ENCODE results near the gene PGLYRP4.

Gene PGLYRP4

DNA sequence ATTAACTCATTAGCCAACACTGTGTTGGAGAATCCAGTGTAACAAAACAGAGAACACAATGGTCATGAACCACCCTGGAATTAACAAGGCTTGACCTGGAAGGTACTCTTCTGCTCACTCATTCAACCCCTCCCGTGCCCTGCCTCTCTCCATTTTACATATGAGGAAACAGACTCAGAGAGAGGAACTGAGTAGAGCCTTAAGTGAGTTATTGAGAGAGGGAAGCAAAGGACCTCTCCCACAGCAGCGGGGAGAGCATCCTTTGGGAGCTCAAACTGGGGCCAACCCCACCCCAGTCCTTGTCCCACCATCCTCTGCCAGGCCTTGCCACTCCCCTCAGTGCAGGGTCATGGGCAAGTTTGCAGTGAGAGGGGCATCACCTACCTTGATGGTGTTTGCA, 25.4 kb upstream of the PGLYRP4 start:
- no peak for DNase-seq (ENCODE audit: low spot score)

DNA sequence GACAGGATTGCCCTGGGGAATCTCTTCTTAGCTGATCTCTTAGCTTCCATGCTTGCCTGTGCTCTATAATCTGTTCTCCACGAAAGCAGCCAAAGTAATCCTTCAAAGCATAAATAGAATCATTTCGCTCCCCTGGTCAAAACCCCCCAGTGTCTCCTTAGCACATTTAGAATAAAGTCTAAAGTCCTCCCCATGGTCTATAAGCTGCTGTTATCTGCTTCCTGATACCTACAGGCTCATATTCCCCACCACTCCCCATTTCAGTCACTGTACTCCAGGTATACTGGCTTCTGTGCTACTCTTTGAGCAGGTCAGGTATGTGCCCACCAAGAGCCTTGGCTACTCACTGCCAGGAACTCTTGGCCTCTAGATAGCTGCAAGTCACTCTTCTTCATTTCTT, 23.9 kb upstream of the PGLYRP4 start:
- DNase-seq (ENCODE audit: low spot score), result no peak

DNA sequence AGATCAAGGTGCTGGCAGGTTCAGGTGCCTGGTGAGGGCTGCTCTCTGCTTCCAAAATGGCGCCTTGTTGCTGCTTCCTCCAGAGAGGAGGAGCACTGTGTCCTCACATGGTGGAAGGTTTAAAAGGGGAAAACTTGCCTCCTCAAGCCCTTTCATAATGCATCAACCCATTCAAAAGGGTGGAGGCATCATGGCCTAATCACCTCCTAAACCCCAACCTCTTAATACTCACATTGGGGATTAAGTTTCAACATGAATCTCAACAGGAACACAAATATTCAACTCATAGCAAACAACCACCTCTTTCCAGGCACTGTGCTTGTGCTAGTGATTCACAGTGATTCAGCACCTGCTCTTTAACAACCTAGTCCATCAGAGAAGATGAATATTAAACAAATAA, 22.6 kb upstream of the PGLYRP4 start:
- DNase-seq (ENCODE audit: low spot score), result no peak

DNA sequence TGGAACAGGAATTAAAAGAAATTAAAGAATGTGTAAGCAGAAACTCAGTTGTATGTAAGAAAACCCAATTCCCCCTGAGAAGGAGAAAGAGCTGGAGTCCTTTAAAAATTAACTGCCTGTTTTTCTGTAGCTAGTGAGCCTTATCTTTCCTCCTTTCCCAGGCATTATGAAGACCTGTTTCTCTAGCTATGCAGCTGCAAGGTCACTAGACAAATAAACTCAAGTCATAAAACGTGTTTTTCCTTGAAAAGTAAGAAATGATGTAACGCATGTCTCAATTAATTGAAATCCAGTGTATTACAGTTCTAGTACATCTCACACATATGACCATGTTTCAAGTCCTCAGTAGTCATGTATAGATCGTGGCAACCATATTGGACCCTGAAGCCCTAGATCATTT, 21.5 kb upstream of the PGLYRP4 start:
- no peak for DNase-seq (ENCODE audit: low spot score)

DNA sequence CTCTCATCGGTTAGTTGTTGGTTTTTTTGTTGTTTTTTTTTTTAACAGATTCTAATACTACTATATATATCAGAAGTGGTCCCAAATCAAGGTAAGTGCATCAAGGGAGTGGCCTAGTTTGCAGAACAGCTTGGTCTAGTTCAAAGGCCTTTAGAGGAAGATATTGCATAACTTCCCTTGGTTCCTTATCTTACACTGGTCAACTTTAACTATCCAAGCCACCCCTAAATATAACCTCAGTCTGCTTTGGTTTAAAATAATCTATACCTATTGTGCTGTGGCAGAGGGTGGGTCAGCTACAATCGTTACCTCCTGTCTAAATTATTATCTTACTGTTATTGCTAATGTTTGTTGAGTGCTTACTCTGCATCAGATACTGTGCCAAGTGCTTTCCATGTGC, 19.9 kb upstream of the PGLYRP4 start:
- no peak for DNase-seq (ENCODE audit: low spot score)

DNA sequence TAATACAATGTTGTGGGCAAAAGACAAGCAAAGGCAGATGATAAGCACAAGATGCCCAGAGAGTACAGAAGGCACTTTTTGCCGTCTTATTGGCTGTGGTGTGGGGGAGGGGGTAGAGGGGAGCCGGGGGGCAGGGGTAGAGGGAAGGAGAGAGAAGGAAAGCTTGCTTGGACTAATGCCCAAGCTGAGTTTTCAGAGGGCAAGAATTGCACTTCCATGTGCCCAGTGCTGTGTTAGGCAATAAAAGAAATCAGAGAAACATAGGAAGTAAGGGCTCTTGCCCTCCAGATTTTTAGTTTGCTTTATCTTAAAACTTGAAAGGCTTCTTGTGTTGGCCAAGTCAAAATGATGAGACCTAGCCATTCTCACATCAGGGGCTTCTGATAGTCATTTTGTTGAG, 18.4 kb upstream of the PGLYRP4 start:
- no peak for DNase-seq (ENCODE audit: low spot score)

DNA sequence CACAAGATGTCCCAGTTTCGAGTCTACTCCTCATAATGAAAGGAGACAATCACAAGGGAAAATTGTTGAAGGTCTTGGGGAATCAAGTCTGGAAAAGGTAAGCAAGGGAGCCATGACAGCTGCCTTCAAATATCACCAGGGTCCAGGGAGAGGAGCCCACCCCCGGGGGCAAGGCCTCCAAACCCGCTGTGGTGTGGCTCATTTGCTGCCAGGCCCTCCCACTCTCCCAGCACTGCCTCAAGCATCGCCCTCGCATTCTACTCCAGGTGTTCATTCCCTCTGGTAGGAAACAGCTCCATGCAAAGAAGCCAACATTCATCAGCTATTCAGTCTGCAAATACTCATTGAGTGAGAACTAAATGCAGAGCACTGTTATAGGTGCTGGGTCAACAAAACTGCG, 17.6 kb upstream of the PGLYRP4 start:
- no peak for DNase-seq (ENCODE audit: low spot score)

DNA sequence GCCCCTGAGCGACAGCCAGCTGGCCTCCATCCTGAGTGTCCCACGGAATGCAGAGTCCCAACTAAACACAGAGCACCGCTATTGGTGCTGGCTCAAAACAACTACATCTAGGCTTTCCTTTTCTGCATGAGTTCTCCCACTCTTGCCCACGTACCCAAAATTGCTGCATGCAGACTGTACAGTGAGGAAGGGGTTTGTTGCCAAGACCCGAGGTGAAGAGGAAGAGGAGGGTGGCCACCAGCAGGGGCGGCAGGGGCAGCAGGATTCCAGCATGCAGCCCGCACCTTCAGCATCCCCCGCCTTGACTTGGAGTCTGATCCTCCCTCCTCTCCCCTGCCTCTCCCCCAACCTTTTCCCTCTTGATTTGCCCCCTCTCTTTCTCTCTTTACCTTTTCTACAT, 17.1 kb upstream of the PGLYRP4 start:
- DNase-seq (ENCODE audit: low spot score), result no peak

DNA sequence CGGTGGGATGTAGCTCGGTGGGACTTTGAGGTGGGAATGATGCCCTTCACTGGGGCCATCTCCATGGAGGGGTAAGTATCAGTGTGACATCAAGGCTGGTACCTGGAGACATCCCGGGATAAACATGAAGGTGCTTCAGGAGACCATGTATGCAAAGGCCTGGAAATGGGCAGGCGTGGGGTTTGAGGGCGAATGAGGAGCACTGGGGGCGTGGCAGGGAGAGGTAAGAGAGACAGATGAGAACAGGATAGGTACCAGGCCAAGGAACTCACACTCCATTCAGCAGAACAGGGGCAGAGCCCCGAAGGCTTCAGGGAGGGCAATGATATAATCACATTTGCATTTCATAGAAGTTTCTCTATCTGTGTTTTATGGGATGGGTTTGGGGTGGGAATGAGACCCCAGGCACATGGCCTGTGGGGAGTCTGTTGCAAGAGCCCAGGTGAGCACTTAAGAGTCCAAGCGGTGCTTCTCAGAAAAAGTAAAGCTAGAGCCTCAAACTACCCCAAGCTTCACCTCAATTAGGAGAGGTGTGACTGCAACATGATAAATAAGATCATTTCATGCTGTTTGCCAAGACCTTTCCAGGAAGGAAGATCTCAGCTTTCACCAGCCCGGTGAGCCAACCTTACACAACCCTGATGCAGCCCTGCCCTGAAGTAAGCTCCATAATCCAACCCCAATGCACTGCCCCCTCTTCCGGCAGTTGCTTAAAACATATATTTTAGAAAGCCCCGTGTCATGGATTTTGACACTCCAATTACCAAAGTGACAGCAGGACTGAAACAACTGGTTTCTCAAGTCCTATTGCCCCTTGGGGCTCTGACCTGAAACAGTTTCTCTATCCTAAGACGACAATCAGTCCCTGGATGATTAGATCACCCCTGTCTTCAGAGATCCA, 16.4 kb upstream of the PGLYRP4 start:
- DNase-seq (ENCODE audit: low spot score), result no peak

DNA sequence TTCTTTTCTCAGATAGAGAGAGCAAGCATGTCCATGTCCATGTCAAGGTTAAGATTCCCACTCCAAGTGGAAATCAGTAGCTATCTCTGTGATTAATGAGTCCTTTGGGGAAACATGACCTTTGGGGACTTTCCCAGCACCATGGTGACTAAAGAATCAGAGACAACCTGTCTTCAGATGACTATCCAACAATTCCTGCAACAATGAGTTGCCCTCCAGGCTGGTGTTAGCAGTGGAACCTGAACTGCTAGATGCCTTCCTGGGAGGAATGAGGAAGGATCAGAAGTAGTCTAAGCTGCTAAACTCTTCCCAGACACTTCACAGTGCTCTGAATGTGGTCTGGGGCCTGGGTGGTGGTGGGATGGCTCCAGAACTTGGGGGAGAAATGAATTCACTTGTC, 15.5 kb upstream of the PGLYRP4 start:
- DNase-seq (ENCODE audit: low spot score), result no peak

DNA sequence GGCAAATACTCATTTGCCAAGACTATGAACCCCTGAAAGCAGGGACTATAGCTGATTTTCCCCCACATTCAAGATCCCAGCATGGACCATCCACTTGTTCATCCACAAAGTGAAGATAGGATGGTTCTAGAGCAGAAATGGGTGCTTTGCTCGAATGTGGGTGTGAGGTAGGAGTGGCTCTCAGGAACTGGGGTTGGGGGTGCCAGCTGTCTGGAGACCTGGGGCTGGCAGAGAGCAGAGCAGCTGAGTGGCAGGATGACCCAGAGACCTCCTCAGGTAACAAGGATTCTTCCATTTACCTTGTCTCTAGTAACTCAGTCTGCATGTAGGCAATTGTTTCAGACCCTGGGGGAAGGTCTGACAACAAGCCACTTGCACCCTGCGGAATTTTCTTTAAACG, 15.0 kb upstream of the PGLYRP4 start:
- DNase-seq (ENCODE audit: low spot score), result no peak

DNA sequence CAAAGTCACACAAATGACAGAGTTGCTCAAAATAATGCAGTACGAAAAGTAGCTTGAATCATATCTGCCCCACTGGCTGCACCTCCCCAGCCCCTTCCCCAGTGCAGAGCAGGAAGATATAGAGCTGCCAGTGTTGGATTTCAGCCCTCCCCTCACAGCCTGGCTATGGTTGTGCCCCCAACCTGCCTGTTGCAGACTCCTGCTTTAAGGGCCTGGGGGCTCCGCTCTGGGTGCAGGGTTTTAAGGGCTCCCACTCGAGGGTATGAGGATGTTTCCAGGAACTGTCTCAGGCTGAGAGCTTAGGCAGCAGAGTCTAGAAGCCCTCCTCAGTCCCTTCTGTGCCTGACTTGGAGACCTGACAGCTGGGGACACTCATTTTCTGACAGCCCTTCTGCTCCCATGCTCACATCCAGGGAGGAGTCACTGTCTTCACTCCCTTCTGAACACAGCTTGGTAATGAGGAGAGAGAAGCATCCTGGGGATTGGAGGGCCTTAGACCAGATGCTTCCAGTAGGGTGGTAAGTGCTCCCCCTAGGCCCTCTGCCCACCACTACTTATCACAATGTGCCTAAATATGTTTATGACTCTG, 13.6 kb upstream of the PGLYRP4 start:
- DNase-seq (ENCODE audit: low spot score), result no peak

DNA sequence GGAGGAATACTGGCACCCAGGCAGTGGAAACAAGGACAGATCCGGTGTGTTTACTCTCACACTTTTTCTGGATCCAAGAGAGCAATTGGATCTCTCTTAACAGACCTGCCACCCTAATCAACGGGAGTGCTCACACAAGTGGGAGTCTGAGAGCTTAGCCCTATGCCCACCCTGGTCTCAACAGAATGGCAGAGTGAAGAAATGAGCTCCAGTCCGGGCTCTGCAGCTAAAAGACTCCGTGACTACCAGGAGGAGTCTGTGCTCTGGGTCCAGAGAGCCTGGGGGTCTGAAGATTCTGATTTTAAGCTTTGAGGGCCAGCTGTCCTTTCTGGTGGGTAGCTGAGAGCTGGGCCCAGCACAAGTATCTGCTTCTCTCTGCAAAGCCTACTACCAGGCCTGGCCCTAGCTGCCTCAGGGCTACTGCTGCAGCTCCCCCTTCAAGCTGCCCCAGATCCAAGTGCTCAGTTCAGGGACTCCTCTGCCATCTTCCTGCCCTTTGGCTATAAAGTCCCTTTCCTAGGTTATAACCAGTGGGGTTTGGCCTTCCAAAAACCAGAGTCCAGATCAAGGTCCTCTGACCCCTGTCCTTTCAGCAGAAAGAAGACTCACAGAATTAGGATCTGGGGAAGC, 13.0 kb upstream of the PGLYRP4 start:
- DNase-seq (ENCODE audit: low spot score), result no peak

DNA sequence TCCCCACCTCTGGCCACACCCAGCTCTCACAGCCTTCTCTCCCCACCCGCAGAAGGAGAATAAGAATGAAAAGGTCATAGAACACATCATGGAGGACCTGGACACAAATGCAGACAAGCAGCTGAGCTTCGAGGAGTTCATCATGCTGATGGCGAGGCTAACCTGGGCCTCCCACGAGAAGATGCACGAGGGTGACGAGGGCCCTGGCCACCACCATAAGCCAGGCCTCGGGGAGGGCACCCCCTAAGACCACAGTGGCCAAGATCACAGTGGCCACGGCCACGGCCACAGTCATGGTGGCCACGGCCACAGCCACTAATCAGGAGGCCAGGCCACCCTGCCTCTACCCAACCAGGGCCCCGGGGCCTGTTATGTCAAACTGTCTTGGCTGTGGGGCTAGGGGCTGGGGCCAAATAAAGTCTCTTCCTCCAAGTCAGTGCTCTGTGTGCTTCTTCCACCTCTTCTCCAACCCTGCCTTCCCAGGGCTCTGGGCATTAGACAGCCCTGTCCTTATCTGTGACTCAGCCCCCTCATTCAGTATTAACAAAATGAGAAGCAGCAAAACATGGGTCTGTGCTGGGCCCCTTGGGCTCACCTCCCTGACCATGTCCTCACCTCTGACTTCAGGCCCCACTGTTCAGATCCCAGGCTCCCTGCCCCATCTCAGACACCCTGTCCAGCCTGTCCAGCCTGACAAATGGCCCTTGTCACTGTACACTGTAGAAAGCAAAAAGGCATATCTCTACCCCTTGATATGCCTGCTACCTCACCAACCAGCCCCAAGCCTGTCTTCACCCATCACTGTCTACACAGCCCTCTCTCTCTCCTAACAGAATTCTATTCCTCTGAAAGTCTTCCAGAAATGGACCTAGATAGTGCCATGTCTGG, 12.2 kb upstream of the PGLYRP4 start:
- DNase-seq (ENCODE audit: low spot score), result no peak

DNA sequence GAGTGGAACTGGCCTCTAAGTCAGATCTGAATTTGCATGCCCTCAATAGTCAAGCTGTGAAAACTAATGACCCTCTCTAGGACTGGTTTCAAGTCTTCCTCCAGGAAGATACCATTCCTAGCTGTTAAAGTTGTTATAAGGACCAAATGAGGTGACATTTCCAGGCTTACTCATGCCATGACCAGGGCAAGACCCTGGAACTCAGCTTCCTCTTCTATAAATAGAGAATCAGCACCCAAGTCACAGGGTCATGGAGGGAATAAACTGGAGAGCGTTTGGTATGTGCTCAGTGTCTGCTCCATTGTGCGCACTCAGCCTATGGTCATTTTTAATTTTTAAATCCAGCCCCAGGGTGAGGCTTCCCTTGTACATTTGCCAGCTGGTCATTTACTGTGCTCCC, 11.5 kb upstream of the PGLYRP4 start:
- no peak for DNase-seq (ENCODE audit: low spot score)

DNA sequence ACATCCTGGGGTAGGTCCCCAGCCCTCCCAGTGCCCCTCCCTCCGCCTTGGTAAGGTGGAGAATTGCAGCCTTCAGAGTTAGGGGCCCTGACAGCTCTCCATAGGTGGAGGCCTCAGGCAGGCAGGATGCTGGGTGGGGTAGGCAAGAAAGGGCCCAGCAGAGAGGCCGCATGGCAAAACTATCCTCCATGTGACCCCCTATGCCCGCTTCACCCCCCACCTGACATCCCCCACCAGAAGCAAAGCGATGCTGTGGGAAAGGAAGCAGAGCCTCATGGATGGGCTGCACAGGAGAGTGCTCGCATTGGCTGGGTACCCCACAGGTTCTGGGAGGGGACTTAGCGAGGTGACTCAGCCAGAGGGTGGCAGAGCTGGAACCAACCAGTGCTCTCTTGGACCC, 10.6 kb upstream of the PGLYRP4 start:
- DNase-seq (ENCODE audit: low spot score), result no peak

DNA sequence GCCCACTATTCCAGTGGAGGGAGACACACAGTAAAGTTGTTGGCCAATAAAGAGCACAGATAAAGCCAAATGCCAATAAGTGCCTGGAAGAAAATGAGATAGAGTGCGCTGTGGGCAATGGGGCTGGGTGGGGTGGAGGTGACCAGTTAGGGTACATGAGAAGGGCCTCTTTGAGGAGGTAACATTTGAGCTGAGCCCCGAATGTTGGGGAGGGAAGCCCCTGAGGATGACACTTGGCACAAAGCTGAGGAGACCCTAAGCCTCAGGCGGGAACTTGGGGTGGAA, 10.0 kb upstream of the PGLYRP4 start:
- DNase-seq (ENCODE audit: low spot score), result no peak

DNA sequence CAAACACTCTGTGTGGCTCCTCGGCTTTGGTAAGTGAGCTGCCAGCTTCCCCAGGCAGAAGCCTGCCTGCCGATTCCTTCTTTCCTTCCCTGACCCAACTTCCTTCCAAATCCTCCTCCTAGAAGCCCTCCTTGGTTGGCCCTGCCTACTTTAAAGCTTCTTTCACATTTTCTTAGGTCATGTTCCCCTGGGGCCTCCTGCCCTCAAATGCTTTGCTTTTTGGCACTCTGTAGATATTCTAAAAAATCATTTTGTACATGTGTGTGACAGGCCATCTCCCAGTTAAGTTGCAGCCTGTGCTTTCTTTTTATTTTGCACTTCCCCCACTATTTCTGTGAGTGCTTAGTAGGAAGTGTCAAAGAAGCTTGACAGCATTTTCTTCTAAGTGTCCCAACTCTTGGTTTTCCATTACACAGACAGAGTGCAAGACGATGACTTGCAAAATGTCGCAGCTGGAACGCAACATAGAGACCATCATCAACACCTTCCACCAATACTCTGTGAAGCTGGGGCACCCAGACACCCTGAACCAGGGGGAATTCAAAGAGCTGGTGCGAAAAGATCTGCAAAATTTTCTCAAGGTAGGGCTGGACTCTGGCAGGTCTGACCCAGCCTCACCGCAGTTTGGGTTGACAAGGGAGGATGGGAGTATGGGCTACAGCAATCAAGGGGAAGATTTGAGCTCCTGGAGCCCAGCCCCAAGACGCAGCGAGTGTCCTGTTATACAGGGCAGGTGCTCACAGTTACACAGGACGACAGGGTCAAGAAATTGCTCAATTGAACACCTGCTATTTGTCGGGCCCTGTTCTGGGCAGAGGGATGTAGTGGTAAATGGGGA, 9.4 kb upstream of the PGLYRP4 start, which contains the start of gene S100A9:
Gene S100A9, plus strand, starts transcription at position 2 of the 838 bp plus-strand sequence. Its CDS starts 430 bp downstream, at position 432.
- no peak for DNase-seq (ENCODE audit: low spot score)

DNA sequence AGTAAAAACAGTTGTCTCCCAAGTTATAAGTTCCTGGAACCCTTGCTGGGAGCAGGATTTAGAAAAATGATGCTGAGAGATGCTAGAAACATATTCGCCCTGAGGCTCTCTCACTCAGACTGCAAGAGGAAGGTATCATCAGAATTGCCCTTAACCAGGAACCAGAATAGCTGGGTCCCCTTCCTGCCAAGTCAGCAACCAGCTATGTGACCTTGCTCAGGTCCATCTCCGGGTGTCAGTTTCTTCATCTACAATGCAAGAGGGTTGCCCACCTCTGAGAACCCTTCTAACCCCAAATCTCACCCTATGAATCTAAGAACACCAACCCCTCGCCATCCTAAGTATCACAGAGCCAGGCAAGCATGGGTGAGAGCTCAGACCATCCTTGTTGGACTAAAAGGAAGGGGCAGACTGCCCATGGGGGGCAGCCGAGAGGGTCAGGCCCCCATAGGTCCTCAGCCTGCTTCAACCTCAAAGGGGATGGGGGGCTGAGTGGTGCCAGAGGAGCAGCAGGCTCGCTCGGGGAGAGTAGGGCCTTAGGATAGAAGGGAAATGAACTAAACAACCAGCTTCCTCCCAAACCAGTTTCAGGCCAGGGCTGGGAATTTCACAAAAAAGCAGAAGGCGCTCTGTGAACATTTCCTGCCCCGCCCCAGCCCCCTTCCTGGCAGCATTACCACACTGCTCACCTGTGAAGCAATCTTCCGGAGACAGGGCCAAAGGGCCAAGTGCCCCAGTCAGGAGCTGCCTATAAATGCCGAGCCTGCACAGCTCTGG, 8.6 kb upstream of the PGLYRP4 start:
- DNase-seq (ENCODE audit: low spot score), result no peak

DNA sequence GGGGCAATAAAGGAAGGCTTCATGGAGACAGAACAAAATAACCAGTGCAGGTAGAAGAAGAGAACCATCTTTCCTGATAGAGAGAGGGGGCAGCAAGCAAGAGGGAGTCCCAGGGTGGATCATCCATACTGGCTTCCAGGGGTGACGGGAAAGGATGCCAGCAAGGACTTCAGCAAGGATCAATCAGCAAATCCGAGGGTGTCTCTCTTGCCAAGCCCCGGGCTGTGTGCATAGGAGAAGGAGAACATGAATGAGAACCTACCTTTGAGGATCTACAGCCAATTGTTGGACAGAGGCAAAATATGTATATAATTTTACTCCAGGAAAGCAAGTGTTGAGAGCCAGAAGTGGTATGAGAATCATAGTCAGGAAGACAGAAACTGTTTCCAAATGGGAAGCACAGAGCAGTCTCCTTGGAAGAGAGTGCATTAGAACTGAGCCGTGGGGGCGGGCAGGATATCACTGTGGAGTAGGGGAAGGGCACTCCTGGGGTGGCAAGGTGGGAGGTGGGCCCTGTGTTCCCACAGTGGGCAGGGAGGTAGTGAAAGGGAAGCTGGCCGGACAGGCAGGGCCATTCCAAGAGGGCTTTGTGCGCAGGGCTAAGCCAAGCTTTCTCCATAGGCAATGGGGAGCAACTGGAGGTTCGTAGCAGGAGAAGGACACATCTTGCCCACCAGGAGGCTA, 7.9 kb upstream of the PGLYRP4 start:
- no peak for DNase-seq (ENCODE audit: low spot score)

Data from SW480 (cell line).